ENCODE data around the gene ICE2. TPM values are rescaled to one million over a fixed set of nuclear protein-coding genes. Genes with fewer than 3 reads are reported as not detected.
"Not testable (repeated sequence)": the region's sequence is repeated elsewhere in the genome, so short reads cannot be mapped to it uniquely, and the experiment has no call there.

The ICE2 gene
- total RNA-seq, 4 donors from 2014 or later: 18.2 to 89.9 (median 43.7) TPM

GRCh38 chr15:60405399-60405798 lies 73.5 kb downstream of the ICE2 start:
- Histone ChIP-seq H3K27me3 (no peaks in the 10 kb centered on the region), H3K27ac (no peak overlapping the region), H3K4me3 (no peak overlapping the region), H3K36me3 (no peaks in the 10 kb centered on the region), H3K9me3 (no peaks in the 10 kb centered on the region), H3K4me1 (no peaks in the 10 kb centered on the region)
- no peak for DNase-seq
- TF ChIP-seq CTCF (IDR thresholded peaks at IDR 0.05) (no peak), POLR2A (IDR thresholded peaks at IDR 0.05) (no peak)
- intact Hi-C loops (cut with DNase I; ENCODE audit: low total_unique reads): no loop called here

GRCh38 chr15:60404351-60404750 lies 74.6 kb downstream of the ICE2 start:
- H3K27me3 ChIP-seq; H3K27ac ChIP-seq; DNase-seq; H3K4me3 ChIP-seq; H3K36me3 ChIP-seq; H3K4me1 ChIP-seq; intact Hi-C loops (cut with DNase I; ENCODE audit: low total_unique reads); H3K9me3 ChIP-seq: not testable (repeated sequence)

- intact Hi-C loops (cut with DNase I; ENCODE audit: low total_unique reads): no loop called here
- Histone ChIP-seq H3K9me3 (no peaks in the 10 kb centered on the region), H3K36me3 (no peaks in the 10 kb centered on the region), H3K27ac (no peak overlapping the region), H3K4me3 (no peak overlapping the region), H3K27me3 (no peaks in the 10 kb centered on the region), H3K4me1 (no peaks in the 10 kb centered on the region)
- no peak for DNase-seq
- TF ChIP-seq CTCF (IDR thresholded peaks at IDR 0.05): no peak
These were observed 78.0 kb downstream of the ICE2 start for GRCh38 chr15:60400944-60401343.

GRCh38 chr15:60399931-60400330 lies 79.0 kb downstream of the ICE2 start:
- TF ChIP-seq CTCF (IDR thresholded peaks at IDR 0.05) (no peak), POLR2A (IDR thresholded peaks at IDR 0.05) (no peak)
- H3K27me3 ChIP-seq: no peaks in the 10 kb centered on the region
- H3K4me3 ChIP-seq: no peak overlapping the region
- intact Hi-C loops (cut with DNase I; ENCODE audit: low total_unique reads): no loop called here
- H3K4me1 ChIP-seq: peaks cover 3 to 5% of the 10 kb centered on the region in 2 donors
- no peak for DNase-seq
- H3K36me3 ChIP-seq: no peaks in the 10 kb centered on the region
- peak overlapping the region; percentile 41 to 96 for H3K27ac ChIP-seq
- no peaks in the 10 kb centered on the region for H3K9me3 ChIP-seq

- peak overlapping the region; percentile 41 to 96 for H3K27ac ChIP-seq
- H3K4me1 ChIP-seq: peaks cover 3 to 11% of the 10 kb centered on the region in 2 donors
- TF ChIP-seq POLR2A (IDR thresholded peaks at IDR 0.05) (no peak), CTCF (IDR thresholded peaks at IDR 0.05) (no peak)
- intact Hi-C loops (cut with DNase I; ENCODE audit: low total_unique reads): no loop called here
- no peaks in the 10 kb centered on the region for H3K36me3 ChIP-seq
- no peaks in the 10 kb centered on the region for H3K9me3 ChIP-seq
- peak overlapping the region in 1 of 2 donors; percentile 87 for H3K4me3 ChIP-seq
- no peaks in the 10 kb centered on the region for H3K27me3 ChIP-seq
- DNase-seq: peak in 1 of 2 donors; percentile 39
These were observed 79.6 kb downstream of the ICE2 start for GRCh38 chr15:60399246-60399915.

Measured in uterus (tissue), 4 donors.